ENCODE data around the gene PRIM2.
"Not testable (repeated sequence)": the region's sequence is repeated elsewhere in the genome, so short reads cannot be mapped to it uniquely, and the experiment has no call there.

Gene PRIM2

GRCh38 chr6:57368965-57369731, 51.7 kb downstream of the PRIM2 start:
- not testable (repeated sequence) for DNase-seq

- not testable (repeated sequence) for DNase-seq
These were observed 54.3 kb downstream of the PRIM2 start for GRCh38 chr6:57371779-57372178.

DNA sequence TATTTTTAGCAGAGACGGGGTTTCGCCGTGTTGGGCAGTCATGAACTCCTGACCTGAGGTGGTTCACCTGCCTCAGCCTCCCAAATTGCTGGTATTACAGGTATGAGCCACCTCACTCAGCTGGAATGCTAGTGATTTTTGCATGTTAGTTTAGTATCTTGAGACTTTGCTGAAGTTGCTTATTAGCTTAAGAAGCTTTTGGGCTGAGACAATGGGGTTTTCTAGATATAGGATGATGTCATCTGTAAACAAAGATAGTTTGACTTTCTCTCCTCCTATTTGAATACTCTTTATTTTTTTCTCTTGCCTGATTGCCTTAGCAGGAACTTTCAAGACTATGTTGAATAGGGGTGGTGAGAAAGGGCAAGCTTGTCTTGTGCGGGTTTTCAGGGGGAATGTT, 57.3 kb downstream of the PRIM2 start:
- DNase-seq = not testable (repeated sequence)

- DNase-seq = not testable (repeated sequence)
These were observed 58.7 kb downstream of the PRIM2 start for GRCh38 chr6:57376083-57376482.

DNA sequence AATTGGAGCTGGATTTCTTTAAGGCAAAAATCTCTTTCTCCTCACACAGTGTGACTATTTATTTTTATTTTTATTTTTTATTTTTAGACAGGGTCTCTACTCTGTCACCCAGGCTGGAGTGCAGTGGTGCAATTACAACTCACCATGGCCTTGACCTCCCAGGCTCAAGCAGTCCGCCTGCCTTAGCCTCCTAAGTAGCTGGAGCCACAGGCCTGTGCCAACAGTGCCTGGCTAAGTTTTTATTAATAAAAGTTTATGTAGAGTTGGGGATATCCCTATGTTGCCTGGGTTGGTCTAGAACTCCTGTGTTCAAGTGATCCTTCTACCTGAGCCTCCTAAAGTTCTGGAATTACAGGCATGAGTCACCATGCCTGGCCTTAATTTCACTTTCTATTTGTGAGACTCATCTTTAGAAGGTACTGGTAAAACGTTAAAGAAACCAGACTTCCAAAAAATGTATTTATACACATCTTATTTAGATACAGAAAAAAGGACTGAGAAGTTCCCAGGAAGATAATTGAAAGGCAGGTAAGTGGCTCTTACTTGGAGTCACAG, 71.7 kb downstream of the PRIM2 start:
- not testable (repeated sequence) for DNase-seq

GRCh38 chr6:57390818-57391217, 73.4 kb downstream of the PRIM2 start:
- not testable (repeated sequence) for DNase-seq

- DNase-seq = not testable (repeated sequence)
These were observed 74.6 kb downstream of the PRIM2 start for GRCh38 chr6:57392047-57392446.

DNA sequence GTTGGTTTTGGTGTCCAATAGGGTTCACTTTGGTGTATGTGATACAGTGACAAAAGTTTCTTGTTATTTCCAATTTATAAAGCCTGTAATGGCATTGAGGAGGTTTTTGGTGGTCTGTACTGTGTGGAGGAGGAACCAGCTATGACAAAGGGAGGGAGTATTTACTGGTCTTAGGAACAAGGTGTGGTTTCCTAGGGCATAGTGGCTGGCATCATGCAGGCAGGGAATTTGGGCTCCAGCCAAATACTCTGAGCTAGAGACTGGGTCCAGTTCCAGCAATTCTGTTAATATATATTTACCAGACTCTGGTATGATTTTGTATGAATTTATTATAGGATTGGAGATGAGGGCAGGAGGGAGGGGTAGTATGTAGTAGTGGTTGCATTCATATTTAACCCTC, 101.9 kb downstream of the PRIM2 start:
- DNase-seq = not testable (repeated sequence)

DNA sequence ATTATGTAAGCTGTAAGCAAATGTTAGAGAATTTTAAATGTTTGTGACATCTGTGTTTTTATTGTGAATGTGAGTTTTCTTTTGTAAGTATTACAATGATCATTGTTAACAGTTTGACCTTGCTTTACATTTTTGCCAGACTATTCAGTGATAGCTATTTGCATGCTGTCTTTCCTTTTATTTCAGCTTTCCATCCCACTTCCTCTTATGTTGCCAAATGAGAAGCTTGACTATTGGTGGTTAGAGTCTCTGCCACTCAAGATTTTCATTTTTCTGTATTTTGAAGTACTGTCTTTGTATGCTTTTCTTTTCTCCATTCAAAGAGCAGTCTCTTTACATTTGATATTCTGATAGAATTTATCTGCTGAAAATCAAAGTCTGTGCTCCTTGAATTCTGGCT, 104.1 kb downstream of the PRIM2 start:
- no peak for DNase-seq

- no peak for DNase-seq
These were observed 106.0 kb downstream of the PRIM2 start for GRCh38 chr6:57423468-57423867.

DNA sequence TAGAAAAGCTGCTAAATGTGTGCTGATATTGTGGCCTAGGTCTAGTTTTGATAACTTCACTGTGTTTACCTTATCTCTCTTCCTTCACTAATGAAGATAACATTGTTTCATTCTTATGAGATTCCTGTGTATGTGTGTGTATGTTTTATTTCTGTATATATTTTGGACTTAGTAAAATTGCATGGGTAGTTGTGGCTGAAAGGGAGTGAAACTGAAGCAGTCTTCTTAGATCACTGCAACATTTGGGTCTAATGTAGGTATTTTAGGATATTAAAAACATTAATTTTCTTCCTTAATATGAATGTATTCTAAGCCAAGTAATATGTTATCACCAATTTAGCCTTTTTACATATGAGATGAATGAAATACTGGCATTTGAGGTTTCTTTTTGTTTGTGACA, 114.3 kb downstream of the PRIM2 start:
- not testable (repeated sequence) for DNase-seq

- DNase-seq = no peak
These were observed 114.7 kb downstream of the PRIM2 start for GRCh38 chr6:57432157-57432556.

GRCh38 chr6:57432919-57433684, 115.7 kb downstream of the PRIM2 start:
- no peak for DNase-seq

DNA sequence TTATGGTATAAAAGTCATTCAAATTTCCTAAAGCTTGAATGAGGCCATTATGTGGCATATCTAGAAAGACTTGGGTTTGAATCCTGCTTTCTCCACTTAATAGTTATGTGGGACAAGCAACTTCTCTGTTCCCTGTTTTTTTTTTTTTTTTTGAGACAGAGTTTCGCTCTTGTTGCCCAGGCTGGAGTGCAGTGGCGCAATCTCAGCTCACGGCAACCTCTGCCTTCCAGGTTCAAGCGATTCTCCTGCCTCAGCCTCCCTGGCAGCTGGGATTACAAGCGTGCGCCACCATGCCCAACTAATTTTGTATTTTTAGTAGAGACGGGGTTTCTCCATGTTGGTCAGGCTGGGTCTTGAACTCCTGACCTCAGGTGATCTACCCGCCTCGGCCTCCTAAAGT, 116.4 kb downstream of the PRIM2 start:
- DNase-seq = not testable (repeated sequence)

GRCh38 chr6:57434944-57435343, 117.5 kb downstream of the PRIM2 start:
- no peak for DNase-seq

DNA sequence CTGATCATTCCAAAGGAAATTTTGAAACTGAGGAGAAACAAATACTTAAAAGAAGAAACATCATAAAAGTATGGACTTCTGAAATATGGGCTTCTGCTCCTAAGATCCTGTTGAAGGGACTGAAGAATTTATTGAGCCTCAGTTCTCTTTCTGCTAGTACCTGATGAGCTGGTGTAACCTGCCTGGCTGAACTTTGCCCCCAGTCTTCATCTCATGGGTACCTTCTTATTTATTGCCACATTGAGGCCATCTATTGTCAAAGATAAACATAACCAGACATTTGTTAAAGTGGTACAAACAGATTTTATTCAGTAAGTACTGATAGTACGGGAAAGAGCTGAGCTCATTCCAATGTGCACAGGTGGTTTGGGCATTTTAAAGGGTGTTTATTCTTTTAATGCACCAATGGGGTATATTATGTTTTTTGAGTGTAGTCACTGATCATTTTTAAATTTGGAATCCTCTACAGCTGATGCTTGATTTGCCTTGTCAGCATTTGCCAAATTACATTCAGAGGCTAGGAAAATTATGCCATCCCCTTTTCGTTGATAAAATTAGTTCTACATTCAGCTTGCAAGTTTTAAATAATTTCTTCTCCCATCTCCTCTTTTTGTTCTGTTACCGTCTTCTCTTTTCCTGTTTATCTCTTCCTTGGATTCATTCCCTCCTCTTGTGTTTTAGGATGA, 118.2 kb downstream of the PRIM2 start:
- DNase-seq = no peak

DNA sequence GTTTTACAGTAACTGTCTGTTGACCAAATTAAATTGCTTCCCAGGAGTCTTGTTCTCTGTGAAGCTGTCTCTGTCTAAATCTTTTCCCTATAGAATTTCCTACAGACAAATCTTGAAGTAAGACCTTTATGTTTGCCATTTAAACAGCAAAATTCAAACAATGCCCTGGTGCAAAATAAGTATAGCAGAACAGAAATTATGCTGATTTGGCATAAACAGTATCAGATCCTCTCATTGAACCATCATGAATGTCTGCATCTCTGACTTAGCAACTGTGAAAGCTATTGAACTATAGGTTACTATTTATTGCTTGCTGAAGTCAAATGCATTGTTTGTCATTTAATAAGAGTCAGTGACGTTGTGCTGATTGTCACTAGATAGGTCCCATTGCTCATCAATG, 123.3 kb downstream of the PRIM2 start:
- DNase-seq = not testable (repeated sequence)

GRCh38 chr6:57442133-57442532, 124.7 kb downstream of the PRIM2 start:
- DNase-seq = not testable (repeated sequence)

DNA sequence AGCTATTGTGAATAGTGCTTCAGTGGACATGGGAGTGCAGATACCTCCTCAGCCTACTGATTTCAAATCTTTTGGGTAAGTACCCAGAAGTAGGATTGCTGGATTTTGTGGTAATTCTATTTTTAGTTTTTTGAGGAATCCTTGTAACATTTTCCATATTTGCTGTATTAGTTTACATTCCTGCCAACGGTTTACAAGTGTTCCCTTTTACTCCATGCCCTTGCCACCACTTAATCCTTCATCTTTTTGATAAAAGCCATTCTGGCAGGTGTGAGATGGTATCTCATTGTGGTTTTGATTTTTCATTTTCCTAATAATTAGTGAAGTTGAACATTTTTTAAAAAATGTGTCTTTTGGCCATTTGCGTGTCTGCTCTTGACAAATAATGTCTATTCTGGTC, 125.8 kb downstream of the PRIM2 start:
- not testable (repeated sequence) for DNase-seq

DNA sequence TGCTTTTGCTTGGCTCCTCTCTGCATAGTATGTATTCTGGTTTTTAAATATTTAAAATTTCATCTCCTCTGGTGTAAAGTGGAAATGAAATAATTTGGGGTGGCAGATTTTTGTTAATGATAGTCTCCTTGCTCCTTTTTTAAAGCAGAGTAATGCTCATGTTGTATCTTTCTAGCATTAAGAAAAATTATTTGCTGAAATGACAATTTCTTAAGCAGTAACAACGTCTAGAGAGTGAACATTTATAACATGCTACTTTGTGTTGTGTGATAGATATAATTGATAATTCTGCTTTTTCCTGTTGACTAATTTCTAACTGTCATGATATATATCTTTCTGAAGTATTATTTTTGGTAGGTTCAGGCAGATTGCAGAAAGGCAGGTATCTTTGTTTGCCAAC, 127.4 kb downstream of the PRIM2 start:
- not testable (repeated sequence) for DNase-seq

- DNase-seq = not testable (repeated sequence)
These were observed 127.9 kb downstream of the PRIM2 start for GRCh38 chr6:57445379-57445778.

DNA sequence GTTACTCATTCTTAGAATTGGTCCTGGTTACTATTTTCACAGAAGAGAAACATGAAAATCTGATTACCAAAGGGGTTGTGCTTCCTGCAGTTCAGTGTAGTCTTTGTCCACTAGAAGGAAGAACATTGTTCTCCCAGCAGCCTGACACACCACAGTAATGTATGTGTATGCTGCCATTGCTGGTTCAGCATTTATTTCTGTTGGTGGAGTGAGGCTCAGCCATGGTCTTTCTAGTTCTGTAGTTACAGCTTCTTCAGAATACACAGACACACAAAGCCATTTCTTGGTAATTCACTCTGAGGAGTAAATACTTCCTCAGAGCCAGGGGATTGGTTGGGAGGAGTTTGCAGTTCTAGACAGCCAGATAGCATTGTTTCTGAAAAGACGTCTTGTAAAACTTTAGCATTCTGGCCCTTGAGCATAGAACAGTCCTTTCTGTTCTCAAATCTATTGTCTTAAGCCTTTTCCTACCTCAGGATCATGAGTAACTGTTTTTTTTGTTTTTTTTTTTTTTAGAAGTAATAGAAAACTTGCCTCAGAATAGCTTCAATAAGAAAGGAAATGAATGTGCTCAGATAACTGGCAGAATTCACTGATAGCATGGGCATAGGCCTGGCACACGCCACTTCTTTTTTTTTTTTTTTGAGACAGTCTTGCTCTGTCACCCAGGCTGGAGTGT, 128.5 kb downstream of the PRIM2 start:
- DNase-seq = not testable (repeated sequence)

Measured in activated CD4-positive, alpha-beta T cell treated with anti-CD3 and anti-CD28 coated beads, Interleukin-2, amount 50 U/mL, for 16 hours (primary cell).